Peyer's patch (tissue), 4 donors: ENCODE results near the gene DDX10. TPM values are rescaled to one million over a fixed set of nuclear protein-coding genes. Genes with fewer than 3 reads are reported as not detected.
"Not testable (repeated sequence)": the region's sequence is repeated elsewhere in the genome, so short reads cannot be mapped to it uniquely, and the experiment has no call there.

Source experiments
- DNase-seq, 3 donors: peaks; one replicate each; pipeline ENCODE4 v3.0.0-alpha.2; 2017 to 2019
- H3K27ac ChIP-seq, 4 donors: fragments of 200-600 bp; sonication (generic); one replicate each; pipeline ENCODE4 v1.5.1; 2016 to 2019
- H3K27me3 ChIP-seq, 2 donors: fragments of 200-600 bp; sonication (generic); one replicate each; pipeline ENCODE4 v1.5.1; 2019
- H3K36me3 ChIP-seq, 3 donors: fragments of 200-600 bp; sonication (generic); one replicate each; pipeline ENCODE4 v1.5.1; 2016 to 2019
- H3K4me1 ChIP-seq, 4 donors: fragments of 200-600 bp; sonication (generic); one replicate each; pipeline ENCODE4 v1.5.1; 2016 to 2019
- H3K4me3 ChIP-seq, 4 donors: fragments of 200-600 bp; sonication (generic); 1 replicate in 3 of 4; 2 replicates in 1 of 4; pipeline ENCODE4 v1.5.1; 2016 to 2019; ENCODE audit warnings: mild to moderate bottlenecking in 1 of 4
- H3K9me3 ChIP-seq, 4 donors: fragments of 200-600 bp; sonication (generic); one replicate each; pipeline ENCODE4 v1.5.1; 2016 to 2019; ENCODE audit warnings: mild to moderate bottlenecking in 1 of 4
- CTCF ChIP-seq, 6 experiments: fragments of 450-650 bp in 4 of 6; fragments of 200-600 bp in 2 of 6; sonication (generic) in 1 of 6; IDR thresholded peaks; one replicate each; pipeline ENCODE4 v1.5.1; 2017 to 2019; ENCODE audit warnings: antibody characterized with exemption in 6 of 6, mild to moderate bottlenecking in 3 of 6, moderate library complexity in 1 of 6
- POLR2A ChIP-seq, 2 donors: fragments of 450-650 bp; IDR thresholded peaks; one replicate each; pipeline ENCODE4 v1.5.1; 2017; ENCODE audit warnings: antibody characterized with exemption in 2 of 2, mild to moderate bottlenecking in 2 of 2, moderate library complexity in 2 of 2
- total RNA-seq, 4 donors: library from RNA; depleted of rRNA; stranded (reverse); fragments of >200 nt; gene quantifications; one replicate each; pipeline ENCODE4 v1.1.0, GENCODE V29; 2016

Gene DDX10
- total RNA-seq, 4 donors from 2014 or later = 3.9 to 38.0 (median 16.5) TPM

GRCh38 chr11:108768964-108769363 lies 104.1 kb downstream of the DDX10 start:
- Histone ChIP-seq H3K4me1 (no peaks in the 10 kb centered on the region), H3K36me3 (no peaks in the 10 kb centered on the region), H3K4me3 (no peak overlapping the region), H3K27me3 (no peaks in the 10 kb centered on the region), H3K27ac (no peak overlapping the region), H3K9me3 (no peaks in the 10 kb centered on the region)
- no peak for TF ChIP-seq CTCF (IDR thresholded peaks at IDR 0.05)
- no peak for TF ChIP-seq POLR2A (IDR thresholded peaks at IDR 0.05)
- no peak for DNase-seq

DNA sequence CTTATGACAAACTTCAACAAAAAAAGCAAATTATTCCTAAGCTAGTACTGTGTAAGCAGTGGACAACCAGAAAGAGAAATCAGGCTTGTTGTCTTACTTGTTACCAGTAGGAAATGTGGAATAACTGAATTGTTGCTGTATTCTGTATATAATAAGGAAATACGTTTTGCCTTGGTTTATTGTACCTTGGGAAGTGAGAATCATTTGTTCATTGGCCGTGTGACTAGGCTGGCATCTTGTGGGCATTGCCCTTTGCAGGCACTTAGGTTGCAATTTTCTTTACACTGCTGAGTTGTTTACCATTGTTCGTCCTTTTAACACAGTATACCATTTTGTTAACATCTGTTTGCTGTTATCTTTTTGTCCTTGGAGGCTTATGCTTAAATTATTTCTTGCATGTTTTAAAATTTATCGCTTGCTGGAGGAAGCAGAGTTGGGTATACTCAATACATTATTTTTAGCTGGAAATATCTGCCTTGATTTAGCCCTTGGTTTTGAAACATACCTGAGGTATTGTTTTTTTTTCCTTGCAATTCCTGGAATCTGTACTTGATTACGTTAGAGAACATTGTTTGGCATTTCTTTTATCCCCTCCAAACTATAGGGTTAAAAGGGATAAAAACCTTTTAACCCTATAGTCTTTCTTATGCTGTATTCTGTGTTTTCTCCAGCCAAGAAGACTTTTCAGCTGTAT lies 109.3 kb downstream of the DDX10 start:
- H3K36me3 ChIP-seq = no peaks in the 10 kb centered on the region
- DNase-seq = no peak
- H3K4me1 ChIP-seq = no peaks in the 10 kb centered on the region
- H3K9me3 ChIP-seq = no peaks in the 10 kb centered on the region
- H3K27me3 ChIP-seq = no peaks in the 10 kb centered on the region
- no peak for TF ChIP-seq CTCF (IDR thresholded peaks at IDR 0.05)
- no peak for TF ChIP-seq POLR2A (IDR thresholded peaks at IDR 0.05)
- no peak overlapping the region for H3K27ac ChIP-seq
- no peak overlapping the region for H3K4me3 ChIP-seq

GRCh38 chr11:108775324-108775723 lies 110.5 kb downstream of the DDX10 start:
- no peaks in the 10 kb centered on the region for H3K36me3 ChIP-seq
- H3K4me3 ChIP-seq = no peak overlapping the region
- no peak overlapping the region for H3K27ac ChIP-seq
- DNase-seq = no peak
- TF ChIP-seq POLR2A (IDR thresholded peaks at IDR 0.05) (no peak), CTCF (IDR thresholded peaks at IDR 0.05) (no peak)
- H3K4me1 ChIP-seq = no peaks in the 10 kb centered on the region
- no peaks in the 10 kb centered on the region for H3K9me3 ChIP-seq
- H3K27me3 ChIP-seq = no peaks in the 10 kb centered on the region

DNA sequence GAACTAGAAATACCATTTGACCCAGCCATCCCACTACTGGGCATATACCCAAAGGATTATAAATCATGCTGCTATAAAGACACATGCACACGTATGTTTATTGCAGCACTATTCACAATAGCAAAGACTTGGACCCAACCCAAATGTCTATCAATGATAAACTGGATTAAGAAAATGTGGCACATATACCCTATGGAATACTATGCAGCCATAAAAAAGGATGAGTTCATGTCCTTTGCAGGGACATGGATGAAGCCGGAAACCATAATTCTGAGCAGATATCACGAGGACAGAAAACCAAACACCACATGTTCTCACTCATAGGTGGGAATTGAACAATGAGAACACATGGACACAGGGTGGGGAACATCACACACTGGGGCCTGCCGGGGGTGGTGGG lies 114.3 kb downstream of the DDX10 start:
- H3K9me3 ChIP-seq, H3K27ac ChIP-seq, H3K36me3 ChIP-seq, DNase-seq, H3K4me1 ChIP-seq, H3K4me3 ChIP-seq, H3K27me3 ChIP-seq: not testable (repeated sequence)

DNA sequence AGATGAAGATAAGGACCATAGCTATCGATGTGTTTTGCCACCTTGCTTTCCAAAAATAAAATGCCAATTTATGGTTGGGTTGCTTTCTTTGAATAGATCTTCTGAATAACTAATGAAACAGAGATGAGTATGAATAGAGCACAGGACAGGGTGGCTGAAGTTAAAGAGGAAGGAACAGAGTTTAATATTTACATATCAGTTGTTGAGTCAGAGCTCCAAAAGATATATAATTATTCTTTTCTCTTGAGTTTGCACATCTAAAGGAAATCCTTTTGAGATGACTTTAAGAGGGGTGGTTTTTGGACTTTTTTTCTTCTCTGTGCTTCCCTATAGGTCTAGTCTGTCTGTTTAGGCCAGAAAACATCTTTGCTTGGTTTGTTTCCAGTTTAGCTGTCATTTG lies 115.2 kb downstream of the DDX10 start:
- DNase-seq = no peak
- TF ChIP-seq CTCF (IDR thresholded peaks at IDR 0.05) (no peak), POLR2A (IDR thresholded peaks at IDR 0.05) (no peak)
- Histone ChIP-seq H3K4me3 (no peak overlapping the region), H3K36me3 (no peaks in the 10 kb centered on the region), H3K27me3 (no peaks in the 10 kb centered on the region), H3K27ac (no peak overlapping the region), H3K4me1 (no peaks in the 10 kb centered on the region), H3K9me3 (no peaks in the 10 kb centered on the region)

GRCh38 chr11:108781946-108782345 lies 117.1 kb downstream of the DDX10 start:
- no peaks in the 10 kb centered on the region for H3K27me3 ChIP-seq
- TF ChIP-seq POLR2A (IDR thresholded peaks at IDR 0.05) (no peak), CTCF (IDR thresholded peaks at IDR 0.05) (no peak)
- no peak overlapping the region for H3K4me3 ChIP-seq
- no peaks in the 10 kb centered on the region for H3K9me3 ChIP-seq
- H3K4me1 ChIP-seq = no peaks in the 10 kb centered on the region
- H3K36me3 ChIP-seq = no peaks in the 10 kb centered on the region
- no peak for DNase-seq
- no peak overlapping the region for H3K27ac ChIP-seq
